HEK293 (cell line): Measurements from ENCODE around the gene SNTB2.
A peak's percentile ranks its signal among the peaks of the same experiment; 100 is the strongest.

Source experiments
- CTCF ChIA-PET: fragments of 350-600 bp; formaldehyde crosslinking; extraction: SDS; loops from one replicate; lab custom pipeline; 2021; ENCODE audit warnings: antibody characterized with exemption; lab: Yijun Ruan, JAX
- POLR2A ChIA-PET: fragments of 300-600 bp; formaldehyde crosslinking; extraction: SDS; loops from one replicate; lab custom pipeline; 2020; ENCODE audit warnings: antibody characterized with exemption, inconsistent platforms; lab: Yijun Ruan, JAX
- H3K27ac ChIP-seq: fragments of 200-500 bp; sonication (Bioruptor generic); 2 replicates; pipeline ENCODE4 v1.5.1; 2014; ENCODE audit warnings: low read depth, low read length, control low read depth, inconsistent platforms; ENCODE audit errors: extremely low read depth
- H3K36me3 ChIP-seq, 2 experiments: fragments of 200-500 bp in 1 of 2; sonication (Bioruptor generic) in 1 of 2; 1 replicate in 1 of 2; 2 replicates in 1 of 2; pipeline ENCODE4 v1.5.1; 2014 to 2017; ENCODE audit warnings: inconsistent platforms in 2 of 2, low read length in 2 of 2; ENCODE audit not compliant: control insufficient read depth in 2 of 2, insufficient read depth in 1 of 2
- H3K4me1 ChIP-seq: fragments of 200-500 bp; sonication (Bioruptor generic); 2 replicates; pipeline ENCODE4 v1.5.1; 2014; ENCODE audit warnings: mild to moderate bottlenecking, low read length, inconsistent platforms; ENCODE audit not compliant: control insufficient read depth, insufficient read depth
- H3K4me3 ChIP-seq: 2 replicates; pipeline ENCODE4 v1.5.1; 2011; ENCODE audit warnings: low read depth, mild to moderate bottlenecking, control low read depth, low read length, moderate library complexity
- H3K9me3 ChIP-seq: fragments of 200-500 bp; sonication (Bioruptor generic); 2 replicates; pipeline ENCODE4 v1.5.1; 2014; ENCODE audit warnings: low read depth, low read length, inconsistent platforms; ENCODE audit not compliant: control insufficient read depth, insufficient read depth
- GLI4 ChIP-seq: fragments of 450-650 bp; formaldehyde crosslinking; IDR thresholded peaks from 2 replicates; pipeline ENCODE4 v1.5.1; 2016; ENCODE audit warnings: missing biosample characterization, missing genetic modification characterization
- HOXC10 ChIP-seq: sonication (generic); formaldehyde crosslinking; IDR thresholded peaks from 2 replicates; pipeline ENCODE4 v1.8.1; 2023; ENCODE audit warnings: mild to moderate bottlenecking, missing genetic modification reagents
- INSM2 ChIP-seq: fragments of 450-650 bp; formaldehyde crosslinking; IDR thresholded peaks from 2 replicates; pipeline ENCODE4 v1.5.1; 2016; ENCODE audit warnings: missing biosample characterization, missing genetic modification characterization
- TSHZ1 ChIP-seq: fragments of 450-650 bp; formaldehyde crosslinking; IDR thresholded peaks from 2 replicates; pipeline ENCODE4 v1.5.1; 2016; ENCODE audit warnings: missing biosample characterization, missing genetic modification characterization, borderline replicate concordance
- ZBTB21 ChIP-seq: fragments of 450-650 bp; formaldehyde crosslinking; IDR thresholded peaks from 2 replicates; pipeline ENCODE4 v1.5.1; 2017; ENCODE audit warnings: missing biosample characterization, missing genetic modification characterization
- ZBTB8A ChIP-seq: fragments of 450-650 bp; formaldehyde crosslinking; IDR thresholded peaks from 2 replicates; pipeline ENCODE4 v1.5.1; 2016; ENCODE audit warnings: missing biosample characterization, missing genetic modification characterization
- ZEB2 ChIP-seq: fragments of 450-650 bp; formaldehyde crosslinking; IDR thresholded peaks from 2 replicates; pipeline ENCODE4 v1.5.1; 2016; ENCODE audit warnings: missing biosample characterization, missing genetic modification characterization
- ZNF140 ChIP-seq: fragments of 450-650 bp; formaldehyde crosslinking; IDR thresholded peaks from 2 replicates; pipeline ENCODE4 v1.5.1; 2016; ENCODE audit warnings: missing biosample characterization, missing genetic modification characterization
- ZNF155 ChIP-seq: fragments of 450-650 bp; formaldehyde crosslinking; IDR thresholded peaks from 2 replicates; pipeline ENCODE4 v1.5.1; 2016; ENCODE audit warnings: missing biosample characterization, missing genetic modification characterization
- ZNF280D ChIP-seq: fragments of 450-650 bp; formaldehyde crosslinking; IDR thresholded peaks from 2 replicates; pipeline ENCODE4 v1.5.1; 2016; ENCODE audit warnings: missing biosample characterization, missing genetic modification characterization
- ZNF398 ChIP-seq: fragments of 450-650 bp; formaldehyde crosslinking; IDR thresholded peaks from 2 replicates; pipeline ENCODE4 v1.5.1; 2017; ENCODE audit warnings: missing biosample characterization, missing genetic modification characterization
- ZNF473 ChIP-seq: fragments of 450-650 bp; formaldehyde crosslinking; IDR thresholded peaks from 2 replicates; pipeline ENCODE4 v1.5.1; 2017; ENCODE audit warnings: missing biosample characterization, missing genetic modification characterization
- ZNF48 ChIP-seq: fragments of 450-650 bp; formaldehyde crosslinking; IDR thresholded peaks from 2 replicates; pipeline ENCODE4 v1.5.1; 2016; ENCODE audit warnings: missing biosample characterization, missing genetic modification characterization
- ZNF513 ChIP-seq: fragments of 450-650 bp; IDR thresholded peaks from 2 replicates; pipeline ENCODE4 v1.5.1; 2018; ENCODE audit warnings: missing biosample characterization, missing genetic modification characterization
- ZNF518A ChIP-seq: fragments of 450-650 bp; formaldehyde crosslinking; conservative IDR thresholded peaks from 2 replicates; pipeline ENCODE4 v1.5.1; 2016; ENCODE audit warnings: low read depth, missing biosample characterization, missing genetic modification characterization
- ZNF555 ChIP-seq: fragments of 450-650 bp; formaldehyde crosslinking; conservative IDR thresholded peaks from 2 replicates; pipeline ENCODE4 v1.5.1; 2017; ENCODE audit warnings: missing biosample characterization, mild to moderate bottlenecking, missing genetic modification characterization, inconsistent platforms
- ZNF621 ChIP-seq: fragments of 450-650 bp; formaldehyde crosslinking; IDR thresholded peaks from 2 replicates; pipeline ENCODE4 v1.5.1; 2017; ENCODE audit warnings: missing biosample characterization, missing genetic modification characterization
- ZNF658 ChIP-seq: fragments of 450-650 bp; formaldehyde crosslinking; IDR thresholded peaks from 2 replicates; pipeline ENCODE4; 2016; ENCODE audit warnings: missing biosample characterization, missing genetic modification characterization
- ZNF660 ChIP-seq: fragments of 450-650 bp; IDR thresholded peaks from 2 replicates; pipeline ENCODE4 v1.5.1; 2018; ENCODE audit warnings: missing biosample characterization, mild to moderate bottlenecking, missing genetic modification characterization
- ZNF843 ChIP-seq: fragments of 450-650 bp; formaldehyde crosslinking; IDR thresholded peaks from 2 replicates; pipeline ENCODE4 v1.5.1; 2016; ENCODE audit warnings: missing biosample characterization, missing genetic modification characterization

The SNTB2 gene

GRCh38 chr16:69179328-69180010 is 7.5 kb upstream of the SNTB2 start (continued):
- TF ChIP-seq ZNF398 (tag by site-specific recombination) (0 out of 2 replicates have a peak, but pooled peaks have one; percentile 4), ZNF48 (no peak), ZNF513 (tag by site-specific recombination) (0 out of 2 replicates have a peak, but pooled peaks have one; percentile 8), ZNF280D (tag by site-specific recombination) (no peak), ZNF843 (tag by site-specific recombination) (peak; percentile 37; the same call in 1 of the 2 replicates), ZNF555 (no peak), TSHZ1 (tag by site-specific recombination) (no peak), ZBTB21 (tag by site-specific recombination) (no peak), INSM2 (tag by site-specific recombination) (no peak), ZEB2 (tag by site-specific recombination) (no peak), ZNF473 (tag by site-specific recombination) (no peak)

- H3K4me3 ChIP-seq, result no peak overlapping the region
- CTCF ChIA-PET, result interaction anchor here (0.6 to 1.0 kb wide), 4 partner anchors 11 to 108 kb away, joined by 4 to 5 read pairs (median 4); no protein-coding TSS in a partner anchor
- H3K27ac ChIP-seq, result 0 out of 2 replicates have a peak overlapping the region, but pooled peaks have one; percentile 27
- POLR2A ChIA-PET, result interaction anchor here (0.7 kb wide), 1 partner anchor 50 kb away, joined by 3 read pairs; no protein-coding TSS in a partner anchor
- H3K9me3 ChIP-seq, result no peaks in the 10 kb centered on the region
- peaks cover 14% of the 10 kb centered on the region for H3K4me1 ChIP-seq
- H3K36me3 ChIP-seq, result no peaks in the 10 kb centered on the region; a peak in 1 of 3 replicates
- TF ChIP-seq ZBTB8A (tag by site-specific recombination), result no peak
- TF ChIP-seq ZNF518A, result no peak
- TF ChIP-seq ZNF660, result no peak
- TF ChIP-seq ZNF140, result no peak
- no peak for TF ChIP-seq ZNF621
- no peak for TF ChIP-seq ZNF155 (tag by site-specific recombination)
- no peak for TF ChIP-seq GLI4 (tag by site-specific recombination)
- no peak for TF ChIP-seq HOXC10
- TF ChIP-seq ZNF658, result no peak
These were observed 7.0 kb upstream of the SNTB2 start for GRCh38 chr16:69180011-69180338.
